Activated CD4-positive, alpha-beta T cell treated with anti-CD3 and anti-CD28 coated beads for 4 hours (primary cell): ENCODE measurements around the gene BCAN.
"Not testable (repeated sequence)": the region's sequence is repeated elsewhere in the genome, so short reads cannot be mapped to it uniquely, and the experiment has no call there.

Experiments
- DNase-seq, 2 donors: peaks; one replicate each; pipeline ENCODE4 v3.0.0-alpha.2; 2020

The BCAN gene

GRCh38 chr1:156618853-156619581 is 22.9 kb upstream of the BCAN start, which contains the start of gene HAPLN2:
Gene HAPLN2, plus strand, starts transcription at chr1:156619415. Its CDS starts 4,076 bp downstream, at chr1:156623491.
- peak in 1 of 2 donors; percentile 37 for DNase-seq

GRCh38 chr1:156619582-156619955 is 22.3 kb upstream of the BCAN start:
- DNase-seq = no peak

- DNase-seq = no peak
Observed at GRCh38 chr1:156622581-156623297, 19.2 kb upstream of the BCAN start.

- peak; percentile 36 to 41 for DNase-seq
Observed at GRCh38 chr1:156623946-156624813, 17.7 kb upstream of the BCAN start.

- no peak for DNase-seq
Observed at GRCh38 chr1:156624814-156625435, 17.0 kb upstream of the BCAN start.

- DNase-seq = peak; percentile 61 to 78
Observed at GRCh38 chr1:156625436-156626078, 16.4 kb upstream of the BCAN start.

GRCh38 chr1:156626079-156626438 is 15.9 kb upstream of the BCAN start:
- DNase-seq = no peak

- DNase-seq = peak; percentile 33 to 35
Observed at GRCh38 chr1:156627313-156627880, 14.5 kb upstream of the BCAN start.

GRCh38 chr1:156629823-156630449 is 12.0 kb upstream of the BCAN start:
- no peak for DNase-seq

- DNase-seq = not testable (repeated sequence)
Observed at GRCh38 chr1:156631152-156631551, 10.8 kb upstream of the BCAN start.

- no peak for DNase-seq
Observed at GRCh38 chr1:156632355-156632754, 9.6 kb upstream of the BCAN start.

- no peak for DNase-seq
Observed at GRCh38 chr1:156638189-156638985, 3.5 kb upstream of the BCAN start.

GRCh38 chr1:156639601-156640101 is 2.3 kb upstream of the BCAN start:
- no peak for DNase-seq

GRCh38 chr1:156640842-156641706 is 843 bp upstream of the BCAN start:
- no peak for DNase-seq

GRCh38 chr1:156642265-156643048 is 540 bp downstream of the BCAN start:
- no peak for DNase-seq

- DNase-seq = no peak
Observed at GRCh38 chr1:156643049-156643777, 1.3 kb downstream of the BCAN start.

- DNase-seq = no peak
Observed at GRCh38 chr1:156643778-156644092, 1.8 kb downstream of the BCAN start.

GRCh38 chr1:156644146-156644545 is 2.2 kb downstream of the BCAN start:
- DNase-seq = no peak
